ENCODE measurements around the gene STRAP.
A peak's percentile ranks its signal among the peaks of the same experiment; 100 is the strongest.

STRAP gene, protein sequence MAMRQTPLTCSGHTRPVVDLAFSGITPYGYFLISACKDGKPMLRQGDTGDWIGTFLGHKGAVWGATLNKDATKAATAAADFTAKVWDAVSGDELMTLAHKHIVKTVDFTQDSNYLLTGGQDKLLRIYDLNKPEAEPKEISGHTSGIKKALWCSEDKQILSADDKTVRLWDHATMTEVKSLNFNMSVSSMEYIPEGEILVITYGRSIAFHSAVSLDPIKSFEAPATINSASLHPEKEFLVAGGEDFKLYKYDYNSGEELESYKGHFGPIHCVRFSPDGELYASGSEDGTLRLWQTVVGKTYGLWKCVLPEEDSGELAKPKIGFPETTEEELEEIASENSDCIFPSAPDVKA

DNA sequence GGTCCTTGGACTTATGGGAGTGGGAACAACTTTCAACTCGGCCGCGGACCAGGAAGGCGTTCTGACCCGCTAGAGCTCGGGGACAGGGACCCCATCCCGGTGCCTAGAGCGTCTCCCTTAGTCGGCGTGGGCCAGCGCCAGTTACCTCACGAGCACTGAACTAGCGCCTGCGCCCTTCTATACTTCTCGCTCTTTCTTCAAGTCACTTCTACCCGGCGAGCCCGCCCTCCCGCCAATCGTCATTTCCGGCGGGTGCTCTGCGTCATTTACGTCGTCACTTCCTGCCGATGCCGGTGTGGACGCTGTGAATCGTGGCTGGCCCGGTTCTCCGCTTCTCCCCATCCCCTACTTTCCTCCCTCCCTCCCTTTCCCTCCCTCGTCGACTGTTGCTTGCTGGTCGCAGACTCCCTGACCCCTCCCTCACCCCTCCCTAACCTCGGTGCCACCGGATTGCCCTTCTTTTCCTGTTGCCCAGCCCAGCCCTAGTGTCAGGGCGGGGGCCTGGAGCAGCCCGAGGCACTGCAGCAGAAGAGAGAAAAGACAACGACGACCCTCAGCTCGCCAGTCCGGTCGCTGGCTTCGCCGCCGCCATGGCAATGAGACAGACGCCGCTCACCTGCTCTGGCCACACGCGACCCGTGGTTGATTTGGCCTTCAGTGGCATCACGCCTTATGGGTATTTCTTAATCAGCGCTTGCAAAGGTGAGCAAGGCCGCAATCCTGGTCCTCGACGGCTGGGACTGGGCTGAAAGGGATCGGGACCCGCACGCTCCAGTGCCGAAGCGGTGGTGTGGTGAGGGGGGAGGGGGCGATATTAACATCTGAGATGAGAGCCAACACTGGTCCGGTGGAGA lies at the start of gene STRAP:
Gene STRAP (plus strand): TSS at position 270 of the 854 bp plus-strand sequence. CDS start 321 bp downstream, at position 591.
- peaks cover 50% of the 10 kb centered on the region for H3K4me1 ChIP-seq (ENCODE audit: insufficient read depth, low read length)
- peak within 1 kb of the TSS; percentile 95 for H3K9ac ChIP-seq (ENCODE audit: low read depth, low read length)
- DNase-seq (peak; percentile 95), ATAC-seq (ENCODE audit: insufficient read depth, low read depth) (peak; percentile 95)
- H3K36me3 ChIP-seq (ENCODE audit: insufficient read depth, low read length) = peaks cover 39% of the 10 kb centered on the region
- no peaks in the 10 kb centered on the region for H3K9me3 ChIP-seq (ENCODE audit: insufficient read depth, low read length, severe bottlenecking)
- H3K79me2 ChIP-seq (ENCODE audit: insufficient read depth, low read length) = peaks cover 59% of the 10 kb centered on the region
- peak within 1 kb of the TSS; percentile 96 for H2AFZ ChIP-seq (ENCODE audit: low read depth, low read length)
- H3K4me3 ChIP-seq (ENCODE audit: low read depth in 1 of 2, low read length in 2 of 2) = peak within 1 kb of the TSS; percentile 98 to 99
- H3K27me3 ChIP-seq (ENCODE audit: insufficient read depth, low read length, poor library complexity) = no peaks in the 10 kb centered on the region
- H3K27ac ChIP-seq (ENCODE audit: low read length) = peak within 1 kb of the TSS; percentile 94
- TF ChIP-seq, protein P1, sequence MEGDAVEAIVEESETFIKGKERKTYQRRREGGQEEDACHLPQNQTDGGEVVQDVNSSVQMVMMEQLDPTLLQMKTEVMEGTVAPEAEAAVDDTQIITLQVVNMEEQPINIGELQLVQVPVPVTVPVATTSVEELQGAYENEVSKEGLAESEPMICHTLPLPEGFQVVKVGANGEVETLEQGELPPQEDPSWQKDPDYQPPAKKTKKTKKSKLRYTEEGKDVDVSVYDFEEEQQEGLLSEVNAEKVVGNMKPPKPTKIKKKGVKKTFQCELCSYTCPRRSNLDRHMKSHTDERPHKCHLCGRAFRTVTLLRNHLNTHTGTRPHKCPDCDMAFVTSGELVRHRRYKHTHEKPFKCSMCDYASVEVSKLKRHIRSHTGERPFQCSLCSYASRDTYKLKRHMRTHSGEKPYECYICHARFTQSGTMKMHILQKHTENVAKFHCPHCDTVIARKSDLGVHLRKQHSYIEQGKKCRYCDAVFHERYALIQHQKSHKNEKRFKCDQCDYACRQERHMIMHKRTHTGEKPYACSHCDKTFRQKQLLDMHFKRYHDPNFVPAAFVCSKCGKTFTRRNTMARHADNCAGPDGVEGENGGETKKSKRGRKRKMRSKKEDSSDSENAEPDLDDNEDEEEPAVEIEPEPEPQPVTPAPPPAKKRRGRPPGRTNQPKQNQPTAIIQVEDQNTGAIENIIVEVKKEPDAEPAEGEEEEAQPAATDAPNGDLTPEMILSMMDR (IDR thresholded peaks at IDR 0.05; ENCODE audit: borderline replicate concordance, extremely low read depth, low read length, poor library complexity, severe bottlenecking) = peak; percentile 2
- no peak for TF ChIP-seq EZH2 (IDR thresholded peaks at IDR 0.05; ENCODE audit: borderline replicate concordance, low read depth, low read length, severe bottlenecking)
- H3K4me2 ChIP-seq (ENCODE audit: insufficient read depth, low read length) = peak within 1 kb of the TSS; percentile 81
- peaks cover 46% of the 10 kb centered on the region for H4K20me1 ChIP-seq (ENCODE audit: insufficient read depth, low read length)

DNA sequence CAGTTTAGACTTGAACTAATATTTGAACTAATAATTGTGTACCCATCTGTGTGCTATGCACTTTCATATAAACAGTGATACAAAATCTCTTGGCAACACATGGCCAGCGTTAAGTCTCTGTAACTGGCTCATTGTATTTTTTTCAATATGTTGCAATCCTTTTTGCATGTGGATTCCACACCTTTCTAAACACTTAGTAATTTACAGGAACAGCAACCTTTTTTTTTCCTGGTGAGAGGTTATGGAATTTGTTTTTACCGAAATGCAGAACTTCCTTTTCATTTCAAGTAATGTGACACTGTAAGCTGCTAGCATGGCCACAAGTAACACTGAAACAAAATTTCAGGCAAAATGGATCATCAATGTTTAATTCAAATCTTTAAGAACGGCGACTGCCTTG lies 47.6 kb upstream of the STRAP start:
- no peaks in the 10 kb centered on the region for H3K9me3 ChIP-seq (ENCODE audit: insufficient read depth, low read length, severe bottlenecking)
- no peak overlapping the region for H3K4me3 ChIP-seq (ENCODE audit: low read depth in 1 of 2, low read length in 2 of 2)
- H3K27ac ChIP-seq (ENCODE audit: low read length) = no peak overlapping the region
- H3K36me3 ChIP-seq (ENCODE audit: insufficient read depth, low read length) = no peaks in the 10 kb centered on the region
- H3K27me3 ChIP-seq (ENCODE audit: insufficient read depth, low read length, poor library complexity) = peaks cover 29% of the 10 kb centered on the region
- no peak for DNase-seq
- TF ChIP-seq, protein P1 (IDR thresholded peaks at IDR 0.05; ENCODE audit: borderline replicate concordance, extremely low read depth, low read length, poor library complexity, severe bottlenecking) = no peak
- TF ChIP-seq EZH2 (IDR thresholded peaks at IDR 0.05; ENCODE audit: borderline replicate concordance, low read depth, low read length, severe bottlenecking) = no peak
- no peaks in the 10 kb centered on the region for H4K20me1 ChIP-seq (ENCODE audit: insufficient read depth, low read length)
- no peak for ATAC-seq (ENCODE audit: insufficient read depth, low read depth)
- no peaks in the 10 kb centered on the region for H3K79me2 ChIP-seq (ENCODE audit: insufficient read depth, low read length)
- H2AFZ ChIP-seq (ENCODE audit: low read depth, low read length) = no peak overlapping the region
- no peak overlapping the region for H3K4me2 ChIP-seq (ENCODE audit: insufficient read depth, low read length)
- no peak overlapping the region for H3K9ac ChIP-seq (ENCODE audit: low read depth, low read length)
- no peaks in the 10 kb centered on the region for H3K4me1 ChIP-seq (ENCODE audit: insufficient read depth, low read length)

DNA sequence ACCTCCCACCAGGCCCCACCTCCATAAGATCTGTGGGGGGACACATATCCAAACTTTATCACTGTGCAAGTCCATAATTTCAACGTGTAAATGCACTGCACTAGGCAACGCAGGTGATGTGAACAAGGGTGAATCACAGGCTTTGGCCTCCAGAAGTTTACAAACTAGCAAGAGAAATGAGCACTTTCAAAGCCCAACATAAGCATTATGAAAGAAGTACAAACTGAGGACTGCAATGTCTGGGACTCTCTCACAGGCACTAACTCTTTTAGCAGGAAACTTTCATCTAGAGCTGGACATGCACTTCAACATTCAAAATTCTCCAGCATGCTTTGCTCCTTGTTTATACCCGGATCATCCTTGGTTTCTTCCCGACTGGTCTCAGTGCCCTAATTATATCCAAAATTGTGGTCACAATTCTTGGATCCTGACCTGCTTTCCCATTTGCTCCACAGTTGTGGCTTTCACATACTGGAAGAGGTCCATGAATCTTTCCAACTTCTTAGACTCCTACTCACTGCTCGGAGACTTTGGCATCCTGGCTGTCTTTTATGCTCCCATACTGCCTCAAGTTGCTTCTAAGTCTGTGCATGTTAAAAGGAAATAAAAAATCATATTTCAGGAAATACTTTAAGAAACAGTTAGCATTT lies 44.9 kb upstream of the STRAP start:
- no peak for ATAC-seq (ENCODE audit: insufficient read depth, low read depth)
- TF ChIP-seq, protein P1 (IDR thresholded peaks at IDR 0.05; ENCODE audit: borderline replicate concordance, extremely low read depth, low read length, poor library complexity, severe bottlenecking) = no peak
- no peak for TF ChIP-seq EZH2 (IDR thresholded peaks at IDR 0.05; ENCODE audit: borderline replicate concordance, low read depth, low read length, severe bottlenecking)
- DNase-seq = no peak

More for the DNA sequence above, 44.9 kb upstream of the STRAP start:
- H4K20me1 ChIP-seq (ENCODE audit: insufficient read depth, low read length) = no peaks in the 10 kb centered on the region
- no peak overlapping the region for H3K4me3 ChIP-seq (ENCODE audit: low read depth in 1 of 2, low read length in 2 of 2)
- no peak overlapping the region for H3K27ac ChIP-seq (ENCODE audit: low read length)
- no peaks in the 10 kb centered on the region for H3K79me2 ChIP-seq (ENCODE audit: insufficient read depth, low read length)
- no peaks in the 10 kb centered on the region for H3K9me3 ChIP-seq (ENCODE audit: insufficient read depth, low read length, severe bottlenecking)
- no peak overlapping the region for H3K4me2 ChIP-seq (ENCODE audit: insufficient read depth, low read length)
- no peaks in the 10 kb centered on the region for H3K36me3 ChIP-seq (ENCODE audit: insufficient read depth, low read length)
- peaks cover 26% of the 10 kb centered on the region for H3K27me3 ChIP-seq (ENCODE audit: insufficient read depth, low read length, poor library complexity)
- H3K9ac ChIP-seq (ENCODE audit: low read depth, low read length) = no peak overlapping the region
- no peaks in the 10 kb centered on the region for H3K4me1 ChIP-seq (ENCODE audit: insufficient read depth, low read length)
- H2AFZ ChIP-seq (ENCODE audit: low read depth, low read length) = no peak overlapping the region
